Measurements from ENCODE around the gene LIN9. TPM values are rescaled to one million over a fixed set of nuclear protein-coding genes. Genes with fewer than 3 reads are reported as not detected.

LIN9 gene, protein sequence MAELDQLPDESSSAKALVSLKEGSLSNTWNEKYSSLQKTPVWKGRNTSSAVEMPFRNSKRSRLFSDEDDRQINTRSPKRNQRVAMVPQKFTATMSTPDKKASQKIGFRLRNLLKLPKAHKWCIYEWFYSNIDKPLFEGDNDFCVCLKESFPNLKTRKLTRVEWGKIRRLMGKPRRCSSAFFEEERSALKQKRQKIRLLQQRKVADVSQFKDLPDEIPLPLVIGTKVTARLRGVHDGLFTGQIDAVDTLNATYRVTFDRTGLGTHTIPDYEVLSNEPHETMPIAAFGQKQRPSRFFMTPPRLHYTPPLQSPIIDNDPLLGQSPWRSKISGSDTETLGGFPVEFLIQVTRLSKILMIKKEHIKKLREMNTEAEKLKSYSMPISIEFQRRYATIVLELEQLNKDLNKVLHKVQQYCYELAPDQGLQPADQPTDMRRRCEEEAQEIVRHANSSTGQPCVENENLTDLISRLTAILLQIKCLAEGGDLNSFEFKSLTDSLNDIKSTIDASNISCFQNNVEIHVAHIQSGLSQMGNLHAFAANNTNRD
- 3.9 and 5.6 TPM in 2 replicates for total RNA-seq

DNA sequence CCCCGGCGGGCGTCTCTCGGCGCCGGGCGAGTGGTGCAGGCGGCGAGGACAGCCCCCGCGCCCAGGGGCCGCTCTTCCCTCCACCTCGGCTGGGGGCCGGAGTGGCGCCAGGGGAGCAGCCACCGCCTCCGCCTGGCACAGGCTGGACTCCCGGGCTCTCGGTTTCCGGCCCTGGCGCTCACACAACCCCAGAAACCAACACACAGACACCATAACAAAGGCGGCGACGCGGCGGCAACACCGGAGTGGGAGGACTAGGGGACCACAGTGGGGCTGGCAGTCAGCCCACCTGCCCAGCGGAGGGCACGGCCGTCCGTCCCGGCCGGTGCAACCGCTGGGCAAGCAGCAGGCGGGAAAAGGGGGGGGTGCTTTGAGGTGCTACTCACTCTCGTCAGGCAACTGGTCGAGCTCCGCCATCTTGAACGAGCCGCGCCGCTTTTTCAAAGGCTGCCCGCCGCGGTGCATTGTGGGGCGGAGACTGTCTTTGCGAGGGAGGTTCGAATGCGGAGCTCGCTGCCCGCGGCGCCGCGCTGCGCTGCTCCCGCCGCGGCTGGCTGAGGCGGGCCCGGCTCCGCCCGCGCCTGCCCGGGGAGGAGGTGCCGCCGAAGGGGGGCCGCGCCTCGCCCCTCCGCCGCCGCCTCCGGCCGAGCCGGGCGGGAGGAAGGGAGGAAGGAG is at the start of gene LIN9:
LIN9 (minus strand) TSS at position 442 of the 675 bp plus-strand sequence; CDS start at position 417, 25 bp downstream.

DNA sequence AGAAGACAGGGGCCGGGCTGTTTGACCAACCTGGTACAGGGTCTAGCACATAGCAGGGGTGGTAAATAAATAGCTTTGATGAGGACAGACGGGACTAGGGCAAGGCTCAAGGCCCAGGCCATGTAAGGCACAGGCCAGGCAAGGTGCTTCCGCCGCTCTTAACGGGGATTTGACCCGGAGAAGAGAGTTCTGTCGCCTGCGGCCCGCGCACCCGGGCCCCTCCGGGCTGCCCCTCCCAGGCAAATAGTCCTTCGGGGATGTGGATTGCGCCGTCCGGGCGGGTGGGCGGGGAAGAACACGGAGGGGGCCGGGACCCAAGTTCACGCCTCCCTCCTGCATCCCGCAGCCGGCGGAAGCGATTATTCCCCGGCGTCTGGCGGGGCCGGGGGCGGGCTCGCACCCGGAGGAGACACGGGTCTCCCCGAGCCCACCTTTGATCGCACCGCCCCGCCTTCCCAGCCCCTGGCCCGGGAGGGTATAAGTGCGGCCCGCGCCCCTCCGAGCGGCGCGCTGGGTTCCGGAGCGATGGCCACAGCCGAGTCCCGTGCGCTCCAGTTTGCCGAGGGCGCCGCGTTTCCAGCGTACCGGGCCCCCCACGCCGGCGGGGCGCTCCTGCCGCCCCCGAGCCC is 85.7 kb downstream of the LIN9 start, which contains the start of gene MIXL1:
MIXL1 (plus strand) TSS at position 508 of the 629 bp plus-strand sequence; CDS start at position 526, 18 bp downstream.

DNA sequence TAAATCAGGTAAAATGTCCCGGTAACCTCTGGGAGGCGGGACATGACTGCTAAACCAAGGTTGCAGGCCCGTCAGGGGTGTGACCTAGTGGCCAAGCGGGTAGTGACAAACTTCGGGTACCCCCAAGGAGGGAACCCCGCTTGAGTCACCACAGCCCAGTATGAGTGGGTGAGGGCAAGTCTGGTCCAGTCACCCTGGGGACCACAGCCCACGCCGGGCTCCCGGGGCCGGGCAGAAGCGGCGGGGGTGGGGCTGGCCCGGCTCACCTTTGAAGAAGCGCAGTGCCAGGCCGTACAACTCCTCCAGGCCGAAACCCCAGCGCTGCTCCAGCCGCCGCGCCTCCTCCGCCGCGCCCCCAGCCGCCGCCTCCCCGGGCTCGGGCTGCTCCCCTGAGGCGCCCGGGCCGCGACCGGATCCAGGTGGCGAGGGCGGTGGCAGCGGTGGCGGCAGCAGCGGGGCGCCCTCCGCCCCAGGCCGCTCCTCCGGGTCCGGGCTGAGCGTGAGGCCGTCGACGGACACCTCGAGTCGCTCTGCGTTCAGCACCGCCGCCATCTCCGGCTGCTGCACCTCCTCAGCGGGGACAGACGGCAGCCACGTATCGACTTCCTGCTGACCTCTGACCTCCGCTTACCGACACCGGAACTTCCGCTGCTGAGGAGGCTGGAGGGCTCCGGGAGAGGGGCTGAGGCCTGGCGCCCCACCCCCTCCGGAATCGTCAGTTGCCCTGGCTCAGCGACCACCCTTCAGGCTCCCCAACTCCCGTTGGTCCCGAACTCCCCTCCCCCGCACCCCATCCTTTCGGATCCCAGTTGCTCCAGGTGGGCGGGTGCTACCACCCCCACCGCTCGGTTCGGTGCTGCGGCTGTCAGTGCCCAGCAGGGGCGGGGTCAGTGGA is 122.6 kb downstream of the LIN9 start, which contains the start of gene ACBD3:
ACBD3 (minus strand) TSS at position 618 of the 895 bp plus-strand sequence; CDS start at position 552, 66 bp downstream.

Other genes starting within 250 kb of the LIN9 start
- 374 and 469 TPM in 2 replicates for gene H3-3A, start 246.4 kb downstream of the LIN9 start, total RNA-seq
- 37.8 and 51.3 TPM in 2 replicates for gene ACBD3, start 122.4 kb downstream of the LIN9 start, total RNA-seq
- gene MIXL1, start 85.5 kb downstream of the LIN9 start, total RNA-seq: not detected in 2 replicates
- gene PARP1, start 98.9 kb upstream of the LIN9 start, total RNA-seq: 78.3 and 135 TPM in 2 replicates
- not detected in 2 replicates for gene STUM, start 239.6 kb upstream of the LIN9 start, total RNA-seq